ENCODE measurements around the gene KIAA1755.

The KIAA1755 gene

DNA sequence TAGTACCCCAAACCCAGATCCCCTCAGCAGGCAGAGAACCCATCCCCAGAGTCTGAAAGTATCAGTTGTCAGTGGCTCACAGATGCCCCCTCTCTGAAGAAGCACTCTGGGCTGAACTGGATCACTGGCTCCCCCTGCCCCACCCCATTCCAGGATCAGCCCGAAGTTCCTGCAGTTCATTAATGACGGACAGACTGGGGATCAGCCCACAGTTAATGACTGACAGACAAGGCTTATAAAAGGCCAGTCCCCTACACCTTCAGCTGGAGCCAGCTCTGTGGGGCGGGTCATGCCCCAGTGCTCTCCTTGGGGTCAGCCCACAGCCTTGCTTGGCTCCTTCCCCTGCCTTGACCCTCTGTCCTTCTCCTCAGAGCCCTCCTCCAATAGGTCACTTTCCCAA is 21.7 kb downstream of the KIAA1755 start:
- no peak for DNase-seq

DNA sequence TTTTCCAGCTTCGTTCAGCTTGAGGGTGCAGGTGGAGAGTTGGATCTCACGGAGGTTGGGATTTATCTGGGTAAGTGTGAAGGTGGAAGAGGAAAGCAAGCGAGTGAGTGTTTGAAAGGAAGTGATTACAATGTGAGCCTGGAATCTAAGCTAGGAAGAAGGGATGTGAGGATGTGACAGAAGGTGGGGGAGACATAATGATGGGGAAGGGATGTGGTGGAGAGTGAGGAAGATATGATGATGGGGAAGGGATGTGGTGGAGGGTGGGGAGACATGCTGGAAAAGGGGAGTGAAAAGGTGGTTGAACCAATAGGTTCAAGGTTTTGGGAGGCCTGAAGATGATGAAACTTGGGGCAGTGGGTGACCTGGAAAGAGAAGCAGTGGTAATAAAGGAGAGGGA is 23.2 kb downstream of the KIAA1755 start:
- DNase-seq = no peak

DNA sequence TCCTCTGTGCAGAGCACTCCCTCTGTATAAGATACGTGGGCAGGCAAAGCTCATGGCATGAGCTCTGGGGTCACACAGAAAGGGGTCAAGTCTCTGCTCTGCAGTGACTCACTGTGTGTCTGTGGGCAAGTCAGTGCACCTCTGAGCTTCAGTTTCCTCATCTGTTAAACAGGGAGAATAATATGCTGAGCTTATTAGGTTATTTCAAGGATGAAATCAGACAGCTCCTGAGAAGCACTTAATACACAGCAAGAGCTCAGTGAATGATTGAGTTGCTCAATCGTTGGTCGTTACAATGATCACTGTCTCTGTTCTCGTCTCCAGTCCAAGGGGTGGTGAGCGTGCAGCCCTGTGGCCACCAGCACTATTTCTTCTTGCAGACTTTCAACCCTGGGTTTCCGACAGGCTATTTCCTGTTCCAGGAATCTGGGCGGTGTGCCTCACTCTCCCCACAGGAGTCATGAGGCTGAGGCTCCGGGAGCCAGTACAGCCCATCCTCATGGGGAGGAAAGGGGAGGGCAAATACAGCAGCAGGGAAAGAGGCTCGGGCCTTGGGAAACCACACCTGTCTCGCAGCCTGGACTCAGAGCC is 28.9 kb downstream of the KIAA1755 start:
- DNase-seq = no peak

DNA sequence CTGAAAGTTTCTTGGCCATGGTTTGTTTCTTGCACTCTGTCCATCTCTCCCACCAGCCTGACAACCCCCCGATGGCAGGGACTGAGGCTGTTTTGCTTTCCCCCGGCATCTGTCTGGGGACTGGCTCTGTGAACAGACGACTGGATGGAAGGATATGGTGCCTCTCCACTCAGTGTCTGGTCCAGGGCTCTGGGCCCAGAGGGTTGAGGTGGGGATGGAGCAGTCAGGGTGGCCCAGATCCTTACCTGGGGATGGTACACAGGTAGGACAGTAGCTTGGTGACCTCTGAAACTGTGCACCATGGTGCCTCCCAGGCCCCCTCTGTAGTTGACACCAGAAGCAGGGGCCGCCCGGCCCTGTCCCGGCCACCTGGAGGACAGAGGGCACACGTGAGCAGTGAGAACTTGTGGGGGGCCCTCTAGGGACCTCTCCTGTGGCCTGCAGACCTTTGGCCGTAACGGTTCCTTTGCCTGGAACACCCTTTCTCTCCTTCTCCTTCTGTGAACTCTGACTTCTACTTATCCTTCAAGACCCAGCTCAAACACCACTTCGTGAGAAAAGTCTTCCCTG is 29.5 kb downstream of the KIAA1755 start:
- DNase-seq = no peak

DNA sequence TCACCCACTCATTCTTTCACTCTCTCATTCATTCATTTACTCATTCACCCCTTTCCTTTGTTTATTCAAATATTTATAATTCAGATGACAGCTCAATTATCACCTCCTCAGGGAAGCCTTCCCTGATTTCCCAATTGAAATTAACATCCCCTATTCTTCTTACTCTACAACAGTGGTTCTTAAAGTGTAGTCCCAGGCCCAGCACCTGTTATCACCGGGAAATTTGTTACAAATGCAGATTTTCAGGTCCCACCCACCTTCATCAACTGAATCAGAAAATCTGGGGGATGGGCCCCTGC is 30.3 kb downstream of the KIAA1755 start:
- DNase-seq = no peak

DNA sequence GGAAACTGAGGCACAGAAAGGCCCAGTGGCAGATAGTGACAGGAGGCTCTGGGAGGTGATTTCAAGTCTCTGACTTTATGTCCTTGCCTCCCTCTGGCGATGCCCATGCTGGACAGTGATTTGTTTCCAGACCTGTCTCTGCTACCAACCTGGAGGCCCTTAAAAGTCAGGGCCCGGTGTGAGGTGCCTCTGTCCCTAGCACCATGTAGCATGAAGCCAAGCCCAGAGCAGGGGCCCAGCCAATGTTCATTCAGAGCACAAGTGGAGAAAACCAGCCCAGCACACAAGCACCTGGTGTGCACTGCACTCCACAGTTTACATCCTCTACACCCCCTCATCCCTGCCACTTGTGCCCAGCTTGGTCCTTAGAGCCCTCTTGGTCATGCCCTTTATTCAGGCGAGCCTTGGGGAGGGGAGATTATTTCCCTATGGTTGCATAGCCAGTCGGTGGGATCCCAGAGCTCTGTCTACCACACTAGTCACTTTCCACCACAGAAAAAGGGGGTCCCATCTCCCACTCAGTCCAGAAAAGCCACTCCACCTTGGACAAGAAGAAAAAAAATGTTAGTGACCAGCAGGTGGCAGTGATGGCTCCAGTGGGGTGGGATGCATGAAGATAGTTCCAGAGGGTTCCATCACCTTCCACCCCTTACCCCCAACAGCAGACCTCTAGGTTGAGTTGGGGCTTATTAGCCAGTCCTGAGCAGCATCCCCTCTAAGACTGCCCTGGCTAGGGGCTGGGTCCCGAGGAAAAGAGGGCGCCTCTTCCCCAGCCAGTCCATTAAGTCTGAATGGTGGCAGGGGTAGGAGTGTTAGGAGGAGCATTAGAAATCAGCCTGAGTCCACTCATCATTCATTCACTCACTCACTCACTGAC is 30.9 kb downstream of the KIAA1755 start:
- DNase-seq = no peak

DNA sequence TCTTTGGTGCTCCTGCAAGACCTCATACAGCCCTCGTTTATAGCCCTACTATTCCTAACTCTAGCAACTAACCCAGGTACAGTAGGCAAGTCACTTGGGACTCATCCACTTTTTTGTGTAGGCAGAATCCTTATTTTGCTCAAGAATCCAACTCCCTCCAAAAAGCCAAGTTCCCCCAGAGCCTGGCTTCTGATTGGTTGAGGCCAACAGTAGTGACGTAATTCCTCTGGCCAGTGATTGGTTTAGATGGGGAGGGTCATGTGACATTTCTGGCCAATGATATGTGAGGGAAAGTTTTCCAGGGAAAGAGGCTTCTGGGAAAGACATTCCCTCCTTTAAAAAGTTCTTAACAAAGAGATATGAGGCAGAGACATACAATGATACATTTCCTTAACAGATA is 32.1 kb downstream of the KIAA1755 start:
- no peak for DNase-seq

DNA sequence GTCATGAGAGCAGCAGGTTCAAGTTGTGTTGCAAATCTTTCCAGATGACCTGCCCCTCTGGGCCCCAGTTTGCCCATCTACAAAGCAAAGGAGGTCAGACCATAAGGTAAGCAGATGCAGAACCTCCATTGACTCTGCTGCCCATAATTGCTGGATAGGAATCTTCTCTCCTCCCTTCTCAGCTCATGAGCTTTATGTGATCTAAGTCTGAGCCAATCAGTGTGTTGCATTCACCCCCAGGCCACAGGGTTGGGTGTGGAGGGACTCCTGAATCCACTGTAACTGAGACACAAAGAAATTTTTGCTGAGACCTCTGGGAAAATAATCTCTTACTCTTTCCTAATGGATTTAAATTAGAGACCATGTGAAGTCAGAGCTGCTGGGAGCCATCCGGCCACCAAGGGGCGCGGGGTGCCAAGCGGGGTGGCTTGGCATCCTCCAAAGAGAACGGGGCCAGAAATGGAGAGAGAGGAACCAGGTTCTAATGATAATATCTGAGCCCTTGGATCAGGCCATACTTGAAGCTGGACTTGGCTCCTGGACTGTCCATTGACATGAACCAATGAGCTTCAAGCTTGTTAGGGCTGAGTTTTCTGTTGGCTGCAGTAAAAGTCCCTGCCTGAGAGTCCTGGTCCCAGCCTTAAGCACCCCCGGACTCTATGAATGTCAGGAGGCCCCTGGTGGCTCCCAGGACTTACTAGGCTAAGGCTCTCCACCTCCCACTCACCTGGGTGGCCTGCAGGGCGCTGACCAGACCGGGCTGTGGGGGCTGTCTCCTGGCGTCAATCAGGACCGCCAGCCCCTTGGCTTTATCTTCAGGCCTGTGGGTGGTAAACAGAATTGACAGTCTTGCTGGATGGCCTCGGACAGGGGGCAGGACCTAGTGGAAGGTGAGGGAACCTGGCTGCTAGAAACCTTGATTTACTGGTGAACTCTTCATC is 32.8 kb downstream of the KIAA1755 start:
- no peak for DNase-seq

DNA sequence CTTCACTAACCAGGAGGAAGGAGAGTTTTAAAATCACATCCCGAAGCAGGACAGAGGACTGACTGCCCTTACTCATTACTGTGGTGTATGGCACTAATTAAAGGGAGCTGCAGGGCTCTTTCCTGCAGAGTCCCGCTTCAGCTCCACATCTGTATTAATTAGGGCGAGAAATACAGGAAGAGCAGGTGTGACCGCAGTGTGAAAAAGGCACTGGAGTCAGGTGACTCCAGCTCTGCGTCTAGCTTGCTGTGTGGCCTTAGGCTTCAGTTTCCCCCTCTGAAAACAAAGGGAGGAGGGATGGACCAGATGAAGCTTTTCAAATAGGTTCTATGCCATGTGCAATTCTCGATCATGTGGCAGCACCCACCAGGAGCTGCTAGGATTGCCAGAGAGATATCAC is 34.0 kb downstream of the KIAA1755 start:
- DNase-seq = no peak

DNA sequence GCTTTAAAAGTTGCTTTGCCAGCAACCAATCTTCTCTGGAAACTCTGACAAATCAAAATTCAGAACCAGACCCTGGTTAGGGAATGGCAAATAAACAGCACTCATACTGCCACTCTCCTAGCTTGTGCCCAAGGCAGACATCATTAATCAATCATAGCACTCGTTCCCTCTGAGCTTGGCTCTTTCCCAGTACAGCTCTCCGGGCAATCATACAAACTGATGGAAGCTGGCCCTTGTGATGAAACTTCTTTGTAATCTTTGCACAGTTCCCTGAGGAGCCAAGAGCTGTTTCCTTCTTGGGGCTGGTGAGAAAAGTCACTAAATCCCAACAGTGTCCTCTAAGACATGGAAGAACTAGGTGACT is 34.7 kb downstream of the KIAA1755 start:
- DNase-seq = no peak

DNA sequence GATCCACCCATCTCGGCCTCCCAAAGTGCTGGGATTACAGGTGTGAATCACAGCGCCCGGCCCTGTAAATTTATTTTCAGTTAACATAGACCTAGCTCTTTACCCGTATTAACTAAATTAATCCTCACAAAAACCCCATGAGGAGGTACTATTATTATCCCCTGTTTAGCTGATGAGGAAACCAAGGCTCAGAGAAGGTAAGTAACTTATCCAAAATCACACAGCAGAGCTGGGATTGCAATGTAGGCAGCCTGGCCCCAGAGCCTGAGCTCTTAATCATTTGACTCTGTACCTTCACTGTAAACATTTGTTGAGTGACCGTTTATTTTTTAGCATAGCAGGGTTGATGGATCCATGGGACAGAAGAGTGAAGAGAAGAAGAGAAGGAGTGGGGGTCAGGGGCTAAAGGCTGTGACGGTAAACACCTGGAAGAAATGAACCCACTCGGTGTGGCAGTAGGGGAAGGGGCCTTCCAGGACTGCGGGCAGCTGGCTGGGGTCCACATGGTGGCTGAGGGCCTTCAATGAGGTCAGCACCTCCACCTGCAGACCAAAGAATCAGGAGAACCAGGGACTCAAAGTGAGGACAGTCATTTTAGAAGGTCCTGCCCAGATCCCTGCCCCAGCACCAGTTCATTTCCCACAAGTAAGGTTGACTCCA is 35.2 kb downstream of the KIAA1755 start:
- DNase-seq = no peak

DNA sequence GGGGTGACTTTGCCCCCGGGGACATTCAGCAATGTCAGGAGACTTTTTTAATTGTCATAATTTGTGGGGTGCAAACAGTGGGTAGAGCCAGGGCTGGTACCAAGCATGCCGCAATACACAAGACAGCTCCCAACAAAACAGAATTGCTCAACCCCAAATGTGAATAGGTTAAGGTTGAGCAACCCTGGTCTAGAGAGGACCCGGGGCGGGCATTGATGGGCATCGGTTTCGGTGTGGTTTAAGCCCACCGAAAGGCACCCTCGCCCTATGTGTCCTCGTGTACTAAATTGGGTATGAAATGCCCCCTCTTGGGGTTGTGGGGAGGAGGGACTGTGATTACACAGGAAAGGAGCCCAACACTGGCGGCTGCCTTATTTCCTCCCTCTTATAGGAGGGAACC is 36.0 kb downstream of the KIAA1755 start:
- no peak for DNase-seq

DNA sequence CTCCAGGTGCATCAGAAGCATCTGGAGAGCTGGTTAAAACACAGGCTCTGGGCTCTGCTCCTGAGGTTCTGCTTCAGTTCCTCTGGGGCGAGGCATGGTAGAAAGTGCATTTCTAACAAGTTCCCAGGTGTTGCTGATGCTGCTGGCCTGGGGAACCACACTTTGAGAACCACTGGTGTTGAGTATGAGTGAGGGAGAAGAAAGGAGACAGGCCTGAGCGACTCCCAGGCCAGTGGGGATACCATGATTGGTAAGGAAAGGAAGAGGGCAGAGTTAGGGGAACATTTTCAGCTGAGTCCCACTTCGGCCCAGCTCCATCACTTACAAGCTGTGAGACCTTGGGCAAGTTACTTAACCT is 36.8 kb downstream of the KIAA1755 start:
- DNase-seq = no peak

DNA sequence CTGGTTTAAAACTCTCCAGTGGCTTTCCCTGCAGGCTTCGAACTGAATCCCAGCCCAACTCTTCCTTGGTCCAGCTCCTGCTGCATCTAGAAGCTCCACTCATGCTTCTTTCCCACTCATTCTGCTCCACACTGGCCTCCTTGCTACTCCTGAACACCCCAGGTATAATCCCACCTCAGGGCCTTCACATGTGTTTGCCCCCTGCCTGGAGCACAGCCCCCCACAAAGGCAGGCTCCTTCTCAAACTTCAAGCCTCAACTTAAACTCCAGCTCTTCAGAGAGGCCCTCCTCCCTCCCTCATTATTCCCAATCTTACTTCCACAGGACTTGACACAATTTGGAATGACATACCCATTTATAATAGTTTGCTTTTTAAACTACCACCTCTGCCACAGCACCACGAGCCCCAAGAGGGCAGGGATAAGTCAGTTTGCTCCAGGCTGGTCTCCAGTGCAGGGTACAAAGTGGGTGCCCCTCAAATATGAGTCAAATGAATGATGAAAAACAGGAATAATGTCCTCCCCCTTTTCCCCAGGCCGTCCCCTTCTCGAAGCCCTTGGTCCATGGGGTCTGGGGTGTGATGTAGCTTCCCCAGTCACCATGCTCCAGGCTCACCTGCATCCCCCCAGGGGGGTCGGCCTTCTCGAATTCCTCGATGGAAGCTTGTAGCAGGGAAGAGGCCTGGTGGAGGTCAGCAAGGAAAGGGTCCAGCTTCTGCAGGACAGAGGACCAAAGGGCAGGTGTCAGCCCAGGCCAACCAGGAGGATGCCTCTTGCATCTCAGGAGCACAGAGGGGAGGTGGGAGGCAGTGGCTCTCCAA is 37.4 kb downstream of the KIAA1755 start:
- no peak for DNase-seq

DNA sequence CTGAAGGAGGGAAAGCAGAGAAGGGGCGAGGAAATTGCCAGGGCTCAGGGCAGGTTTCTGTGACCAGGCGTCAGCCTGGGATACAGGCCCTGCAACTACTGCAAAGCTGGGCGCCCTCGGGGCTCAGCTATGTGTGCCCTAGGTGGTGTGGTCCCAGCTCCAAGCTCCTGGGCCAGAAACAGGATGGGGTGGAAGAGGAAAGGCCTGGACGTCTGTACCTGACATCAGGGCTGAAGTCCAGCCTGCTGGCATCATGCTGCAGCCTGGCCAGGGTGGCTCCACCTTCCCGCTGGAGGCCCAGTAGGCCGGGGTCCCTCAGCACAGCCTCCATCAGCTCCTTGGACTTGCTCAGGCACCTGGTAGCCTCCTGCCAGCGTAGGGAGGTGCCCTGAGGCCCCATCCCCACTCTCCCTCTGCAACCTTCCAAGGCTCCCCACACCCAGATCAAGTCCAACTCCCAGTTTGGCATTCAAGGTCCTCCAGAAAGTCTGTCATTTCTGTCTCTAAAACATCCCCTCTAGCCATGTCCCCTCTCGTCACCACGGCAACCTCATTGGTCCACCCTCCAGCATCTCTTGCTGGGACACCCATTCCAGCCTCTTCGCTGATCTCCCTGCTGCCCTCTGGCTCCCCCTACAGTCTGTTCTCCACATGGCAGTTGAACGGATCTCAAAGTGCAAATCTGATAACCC is 38.2 kb downstream of the KIAA1755 start:
- DNase-seq = no peak

DNA sequence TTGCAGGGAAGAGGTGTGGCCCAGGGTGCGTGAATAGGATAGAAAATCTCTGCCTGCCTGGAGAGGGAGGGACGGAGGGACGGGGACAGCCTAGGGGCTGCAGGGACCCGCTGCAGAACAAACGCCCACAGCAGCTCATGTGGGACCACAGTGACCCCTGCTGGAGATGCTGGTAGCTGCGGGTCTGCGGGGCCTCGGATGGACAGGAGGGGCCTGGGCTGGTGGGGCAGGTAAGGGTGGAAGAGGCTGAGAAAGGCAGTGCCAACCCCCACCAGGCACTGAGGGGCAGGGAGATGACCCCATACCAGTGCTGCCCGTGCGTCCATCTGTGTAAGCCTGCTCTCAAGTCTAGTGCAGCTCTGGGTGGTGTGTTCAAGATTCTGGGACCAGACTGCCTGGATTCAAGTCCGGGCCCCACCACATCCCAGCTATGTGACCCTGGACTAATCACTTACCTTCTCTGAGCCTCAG is 39.4 kb downstream of the KIAA1755 start:
- no peak for DNase-seq

DNA sequence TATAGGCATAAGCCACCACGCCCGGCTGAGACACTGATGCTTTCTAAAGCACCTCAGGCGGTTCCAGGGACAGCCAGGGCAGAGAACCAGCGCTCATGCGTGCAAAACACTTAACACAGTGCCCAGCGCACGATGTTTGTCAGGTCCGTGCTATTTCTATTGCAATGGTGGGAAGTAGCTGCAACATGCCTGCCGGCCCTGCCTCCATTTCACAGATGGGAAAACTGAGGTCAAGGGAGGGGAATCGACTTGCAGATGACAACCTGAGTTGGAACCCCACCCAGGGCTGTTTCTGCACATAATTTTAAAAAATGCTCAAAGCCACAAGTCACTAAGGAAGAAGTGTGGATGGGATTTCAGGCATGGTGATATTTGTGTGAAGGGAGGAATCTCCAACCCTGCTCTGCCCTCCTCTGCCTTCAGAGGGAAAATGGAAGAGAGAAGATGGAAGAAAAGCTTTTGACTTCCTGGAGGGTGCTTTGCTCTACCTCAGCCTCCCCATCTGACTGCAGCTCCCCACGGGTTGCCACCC is 39.9 kb downstream of the KIAA1755 start:
- DNase-seq = no peak

DNA sequence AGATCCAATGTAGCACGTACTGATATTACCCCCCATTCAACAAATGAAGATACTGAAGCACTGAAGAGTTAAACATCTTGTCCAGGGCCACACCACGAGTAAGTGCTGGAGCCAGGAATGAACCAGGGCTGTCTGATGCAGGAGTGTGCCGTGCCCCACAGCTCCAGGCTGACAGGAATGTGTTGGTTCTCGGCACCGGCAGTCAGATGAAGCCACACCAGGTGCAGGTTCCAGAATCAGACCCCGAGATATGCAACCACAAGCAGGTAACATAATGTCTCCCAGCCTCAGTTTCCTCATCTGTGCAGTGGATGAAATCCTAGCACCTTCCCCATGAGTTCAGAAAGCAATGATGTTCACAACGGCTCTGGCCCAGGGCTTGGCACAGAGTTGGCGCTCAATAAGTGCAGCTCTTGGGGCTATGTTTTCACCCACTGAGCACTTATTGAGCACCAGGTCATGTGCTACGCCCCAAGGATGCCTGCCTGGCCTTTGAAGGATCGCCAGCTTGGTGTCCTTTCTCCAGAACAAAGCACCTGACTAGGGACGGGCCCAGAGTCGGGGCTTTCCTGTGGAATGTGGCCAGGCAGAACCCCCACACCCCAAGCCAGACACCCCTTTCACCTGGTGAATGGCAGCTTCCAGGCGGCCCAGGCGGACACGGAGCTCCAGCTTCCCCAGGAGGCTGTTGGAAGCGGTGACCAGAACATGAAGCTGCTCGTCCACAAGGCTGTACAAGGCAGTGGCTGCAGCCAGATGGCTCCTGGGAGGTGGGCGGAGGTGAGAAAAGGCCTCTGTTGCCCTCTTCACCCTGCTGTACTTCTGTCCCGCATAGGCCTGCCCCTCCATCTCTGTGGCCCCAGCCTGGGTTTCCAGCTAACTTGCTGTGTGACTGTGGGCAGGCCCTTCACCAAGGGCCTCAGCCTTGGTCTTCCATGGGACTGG is 41.3 kb downstream of the KIAA1755 start:
- DNase-seq = no peak

DNA sequence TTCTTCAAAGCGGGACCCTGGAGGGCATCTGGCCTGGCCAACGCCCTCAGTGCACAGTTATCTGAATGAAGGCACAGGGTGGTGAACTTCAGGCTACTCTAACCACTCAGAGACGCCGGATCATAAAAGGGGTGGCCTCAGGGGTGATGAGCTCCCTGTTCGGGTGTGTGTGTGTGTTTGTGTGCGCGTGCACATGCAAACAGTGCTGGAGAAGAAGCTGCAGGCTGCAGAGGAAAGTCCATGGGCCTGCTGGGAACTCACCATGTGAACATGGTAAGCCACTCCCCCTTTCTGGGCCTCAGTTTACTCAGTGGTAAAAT is 42.0 kb downstream of the KIAA1755 start:
- no peak for DNase-seq

Measured in NCI-H2081 treated with DMSO at 0.1 percent for 48 hours (cell line).